ENCODE data around the gene CKM.
"Not testable (repeated sequence)": the region's sequence is repeated elsewhere in the genome, so short reads cannot be mapped to it uniquely, and the experiment has no call there.

Gene CKM

GRCh38 chr19:45348367-45349125 is 25.9 kb upstream of the CKM start:
- DNase-seq: no peak

GRCh38 chr19:45347570-45348366 is 25.1 kb upstream of the CKM start:
- DNase-seq: no peak

GRCh38 chr19:45346449-45346848 is 23.8 kb upstream of the CKM start:
- no peak for DNase-seq

- no peak for DNase-seq
Observed at GRCh38 chr19:45345506-45345860, 22.8 kb upstream of the CKM start.

GRCh38 chr19:45344621-45345505 is 22.2 kb upstream of the CKM start:
- no peak for DNase-seq

- DNase-seq: no peak
Observed at GRCh38 chr19:45342911-45343310, 20.2 kb upstream of the CKM start.

- DNase-seq: no peak
Observed at GRCh38 chr19:45340899-45341453, 18.3 kb upstream of the CKM start.

GRCh38 chr19:45340232-45340898 is 17.7 kb upstream of the CKM start, which contains the start of gene KLC3:
Gene KLC3 (plus strand): TSS chr19:45340750. CDS start chr19:45345542, 4,792 bp downstream.
- DNase-seq: peak; percentile 55

GRCh38 chr19:45339629-45340028 is 17.0 kb upstream of the CKM start:
- DNase-seq: no peak

- no peak for DNase-seq
Observed at GRCh38 chr19:45336696-45337251, 14.1 kb upstream of the CKM start.

GRCh38 chr19:45334881-45335280 is 12.2 kb upstream of the CKM start:
- not testable (repeated sequence) for DNase-seq

GRCh38 chr19:45333609-45334303 is 11.1 kb upstream of the CKM start:
- no peak for DNase-seq

- no peak for DNase-seq
Observed at GRCh38 chr19:45331411-45331810, 8.7 kb upstream of the CKM start.

- DNase-seq: no peak
Observed at GRCh38 chr19:45327404-45328143, 4.9 kb upstream of the CKM start.

- DNase-seq: peak; percentile 45
Observed at GRCh38 chr19:45324349-45324907, 1.8 kb upstream of the CKM start.

GRCh38 chr19:45323671-45324081 is 1.0 kb upstream of the CKM start:
- DNase-seq: no peak

GRCh38 chr19:45322311-45322710 is 364 bp downstream of the CKM start:
- DNase-seq: peak; percentile 79

GRCh38 chr19:45321848-45322247 is 827 bp downstream of the CKM start:
- DNase-seq: no peak

GRCh38 chr19:45320997-45321775 is 1.5 kb downstream of the CKM start:
- no peak for DNase-seq
